HG03045 (cell line): ENCODE results near the gene TLCD1.
A peak's percentile ranks its signal among the peaks of the same experiment; 100 is the strongest.

Experiments used
- ATAC-seq: cut with Tn5 transposase; IDR thresholded peaks from one replicate; pipeline ENCODE4 v1.9.1; 2021; ENCODE audit warnings: mild to moderate bottlenecking, moderate library complexity; ENCODE audit not compliant: unreplicated experiment

The TLCD1 gene

GRCh38 chr17:28726226-28726626 is at the start of gene TLCD1:
TSS of gene TLCD1 (minus strand) at chr17:28726233. CDS start at chr17:28726097, 136 bp downstream.
- ATAC-seq: peak; percentile 17

GRCh38 chr17:28774206-28774605 is 48.2 kb upstream of the TLCD1 start:
- no peak for ATAC-seq

GRCh38 chr17:28773736-28774135 is 47.7 kb upstream of the TLCD1 start:
- no peak for ATAC-seq

- no peak for ATAC-seq
Observed at GRCh38 chr17:28765038-28765437, 39.0 kb upstream of the TLCD1 start.

- no peak for ATAC-seq
Observed at GRCh38 chr17:28763804-28764266, 37.8 kb upstream of the TLCD1 start.

- no peak for ATAC-seq
Observed at GRCh38 chr17:28763137-28763799, 37.2 kb upstream of the TLCD1 start.

GRCh38 chr17:28760601-28761562 is 34.8 kb upstream of the TLCD1 start:
- ATAC-seq: no peak

GRCh38 chr17:28759256-28759865 is 33.3 kb upstream of the TLCD1 start:
- ATAC-seq: no peak

- ATAC-seq: no peak
Observed at GRCh38 chr17:28758411-28759121, 32.5 kb upstream of the TLCD1 start.

- no peak for ATAC-seq
Observed at GRCh38 chr17:28756049-28756804, 30.2 kb upstream of the TLCD1 start.

- no peak for ATAC-seq
Observed at GRCh38 chr17:28755486-28755885, 29.5 kb upstream of the TLCD1 start.

GRCh38 chr17:28751600-28752366 is 25.8 kb upstream of the TLCD1 start:
- no peak for ATAC-seq

GRCh38 chr17:28750178-28751047 is 24.4 kb upstream of the TLCD1 start:
- peak; percentile 58 for ATAC-seq

GRCh38 chr17:28749516-28750177 is 23.6 kb upstream of the TLCD1 start:
- ATAC-seq: no peak

- ATAC-seq: no peak
Observed at GRCh38 chr17:28748852-28749515, 23.0 kb upstream of the TLCD1 start.

- no peak for ATAC-seq
Observed at GRCh38 chr17:28747801-28748750, 22.0 kb upstream of the TLCD1 start.
